AG04450 (cell line): ENCODE measurements around the gene BCL2L15. TPM values are rescaled to one million over a fixed set of nuclear protein-coding genes. Genes with fewer than 3 reads are reported as not detected.

Experiments
- CTCF ChIA-PET: fragments of 300-600, 350-600 bp; formaldehyde crosslinking; extraction: SDS; loops from one replicate; lab custom pipeline; 2022; ENCODE audit warnings: antibody characterized with exemption, inconsistent platforms; lab: Charles Lee
- POLR2A ChIA-PET: fragments of 350-600 bp; formaldehyde crosslinking; extraction: SDS; loops from one replicate; lab custom pipeline; 2021; ENCODE audit warnings: antibody characterized with exemption, inconsistent platforms; lab: Yijun Ruan, JAX
- DNase-seq: peaks from one replicate; pipeline ENCODE4 v3.0.0-alpha.2; 2011; ENCODE audit warnings: low read depth, low spot score
- H3K27ac ChIP-seq: one replicate; pipeline ENCODE4 v1.5.1; 2012; ENCODE audit warnings: low read depth, low read length, control low read depth
- H3K27me3 ChIP-seq: one replicate; pipeline ENCODE4 v1.6.0; 2012; ENCODE audit warnings: low read length; ENCODE audit not compliant: control insufficient read depth, insufficient read depth
- H3K4me3 ChIP-seq: 2 replicates; pipeline ENCODE4 v1.5.1; 2011; ENCODE audit warnings: mild to moderate bottlenecking, low read depth, low read length, control low read depth
- H3K9me3 ChIP-seq: 2 replicates; pipeline ENCODE4 v1.5.1; 2012; ENCODE audit warnings: low read length; ENCODE audit not compliant: control insufficient read depth, insufficient read depth
- polyA plus RNA-seq: library from polyadenylated mRNA; depleted of rRNA; stranded (reverse); fragments of >200 nt; gene quantifications from 2 replicates; pipeline ENCODE4 v1.2.3, GENCODE V29; 2011
- TF ChIP-seq, protein P1 (sequence below): IDR thresholded peaks from 2 replicates; pipeline ENCODE4 v1.5.1; 2011; ENCODE audit warnings: low read depth, low read length, control low read depth, inconsistent platforms

The BCL2L15 gene
- polyA plus RNA-seq, 1 experiment, result 0.12 TPM

DNA sequence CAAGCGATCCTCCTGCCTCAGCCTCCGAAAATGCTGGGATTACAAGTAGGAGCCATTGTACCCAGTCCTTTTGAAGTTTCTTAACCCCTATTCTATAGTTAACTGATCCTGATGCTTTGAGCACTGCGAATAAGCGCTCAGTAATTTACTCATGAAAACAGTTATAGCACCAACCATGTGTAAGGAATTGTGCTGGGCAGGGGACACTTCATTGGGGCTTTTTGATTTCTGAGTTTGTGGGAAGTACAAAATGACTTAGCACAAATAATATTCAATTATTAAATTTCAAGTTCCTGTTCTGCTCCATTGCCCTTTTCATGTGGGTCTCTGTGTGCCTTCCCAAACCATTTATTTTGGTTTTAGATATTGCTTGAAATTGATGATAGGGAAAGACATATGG is 35.6 kb upstream of the BCL2L15 start:
- POLR2A ChIA-PET, result no interaction called here
- H3K27ac ChIP-seq, result no peak overlapping the region
- peaks cover 7% of the 10 kb centered on the region for H3K27me3 ChIP-seq
- no peak overlapping the region for H3K4me3 ChIP-seq
- TF ChIP-seq, protein P1, sequence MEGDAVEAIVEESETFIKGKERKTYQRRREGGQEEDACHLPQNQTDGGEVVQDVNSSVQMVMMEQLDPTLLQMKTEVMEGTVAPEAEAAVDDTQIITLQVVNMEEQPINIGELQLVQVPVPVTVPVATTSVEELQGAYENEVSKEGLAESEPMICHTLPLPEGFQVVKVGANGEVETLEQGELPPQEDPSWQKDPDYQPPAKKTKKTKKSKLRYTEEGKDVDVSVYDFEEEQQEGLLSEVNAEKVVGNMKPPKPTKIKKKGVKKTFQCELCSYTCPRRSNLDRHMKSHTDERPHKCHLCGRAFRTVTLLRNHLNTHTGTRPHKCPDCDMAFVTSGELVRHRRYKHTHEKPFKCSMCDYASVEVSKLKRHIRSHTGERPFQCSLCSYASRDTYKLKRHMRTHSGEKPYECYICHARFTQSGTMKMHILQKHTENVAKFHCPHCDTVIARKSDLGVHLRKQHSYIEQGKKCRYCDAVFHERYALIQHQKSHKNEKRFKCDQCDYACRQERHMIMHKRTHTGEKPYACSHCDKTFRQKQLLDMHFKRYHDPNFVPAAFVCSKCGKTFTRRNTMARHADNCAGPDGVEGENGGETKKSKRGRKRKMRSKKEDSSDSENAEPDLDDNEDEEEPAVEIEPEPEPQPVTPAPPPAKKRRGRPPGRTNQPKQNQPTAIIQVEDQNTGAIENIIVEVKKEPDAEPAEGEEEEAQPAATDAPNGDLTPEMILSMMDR, result no peak
- DNase-seq, result no peak
- CTCF ChIA-PET, result no interaction called here
- no peaks in the 10 kb centered on the region for H3K9me3 ChIP-seq

DNA sequence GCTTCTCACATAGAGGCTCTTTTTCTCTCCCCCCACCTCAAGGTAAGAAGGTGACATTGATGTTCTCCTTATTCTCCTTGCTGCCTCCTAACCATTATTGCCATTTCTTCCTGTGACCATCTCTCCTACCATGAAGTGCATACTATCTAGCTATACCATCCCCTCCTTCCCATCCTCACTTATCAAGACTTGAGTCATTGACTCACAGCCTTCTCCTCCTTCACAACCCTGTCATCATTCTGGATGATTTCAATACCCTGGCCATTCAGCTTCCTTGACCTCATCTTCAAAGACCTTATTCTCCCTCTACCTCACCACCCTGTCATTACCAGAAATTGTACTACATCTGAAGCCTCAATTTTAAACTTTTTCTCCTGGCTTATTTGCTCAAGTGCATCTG is 30.9 kb upstream of the BCL2L15 start:
- Histone ChIP-seq H3K9me3 (no peaks in the 10 kb centered on the region), H3K4me3 (no peak overlapping the region), H3K27ac (peak overlapping the region; percentile 11), H3K27me3 (peaks cover 4% of the 10 kb centered on the region)
- no peak for DNase-seq
- ChIA-PET POLR2A (no interaction called here), CTCF (interaction anchor here (1.0 to 1.7 kb wide), 2 partner anchors 12 to 83 kb away, joined by 4 to 7 read pairs; no protein-coding TSS in a partner anchor)
- TF ChIP-seq, protein P1, result no peak

DNA sequence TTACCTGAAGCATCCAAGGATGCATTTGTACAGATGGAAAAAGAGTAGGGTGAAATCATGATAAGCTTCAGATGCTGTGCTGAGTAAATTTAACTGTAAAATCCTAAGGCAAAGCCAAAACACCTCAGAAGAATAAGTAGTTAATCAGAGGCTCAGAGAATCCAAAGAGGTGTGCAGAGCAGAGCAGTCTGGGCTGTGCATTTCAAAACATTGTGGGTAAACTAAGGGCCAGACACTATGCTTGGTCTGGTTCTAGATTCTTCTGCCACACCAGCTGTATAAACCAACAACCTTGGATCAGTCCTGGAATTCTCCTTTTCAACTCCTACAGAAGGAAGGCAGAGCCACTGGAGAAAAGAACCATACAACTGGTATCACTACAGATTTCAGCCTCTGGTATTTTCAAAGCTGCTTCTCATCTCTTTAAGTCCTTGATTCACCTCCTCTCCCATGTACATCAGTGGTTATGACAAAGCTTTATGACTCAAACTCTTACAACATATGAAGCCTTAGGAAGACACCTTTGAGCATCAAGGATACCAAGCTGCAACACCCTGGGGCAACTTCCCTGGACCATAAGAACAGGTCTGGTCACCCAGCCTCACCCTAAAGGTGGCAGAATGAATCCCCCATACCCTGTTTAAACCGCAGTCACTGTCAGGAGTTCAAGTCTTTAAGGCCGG is 30.2 kb upstream of the BCL2L15 start:
- Histone ChIP-seq H3K9me3 (no peaks in the 10 kb centered on the region), H3K4me3 (no peak overlapping the region), H3K27me3 (no peaks in the 10 kb centered on the region), H3K27ac (peak overlapping the region; percentile 11)
- no peak for DNase-seq
- CTCF ChIA-PET, result interaction anchor here (1.0 to 1.7 kb wide), 2 partner anchors 12 to 82 kb away, joined by 4 to 7 read pairs; no protein-coding TSS in a partner anchor
- TF ChIP-seq, protein P1, result no peak
- POLR2A ChIA-PET, result interaction anchor here (0.6 kb wide), 1 partner anchor 845 kb away, joined by 6 read pairs; no protein-coding TSS in a partner anchor

DNA sequence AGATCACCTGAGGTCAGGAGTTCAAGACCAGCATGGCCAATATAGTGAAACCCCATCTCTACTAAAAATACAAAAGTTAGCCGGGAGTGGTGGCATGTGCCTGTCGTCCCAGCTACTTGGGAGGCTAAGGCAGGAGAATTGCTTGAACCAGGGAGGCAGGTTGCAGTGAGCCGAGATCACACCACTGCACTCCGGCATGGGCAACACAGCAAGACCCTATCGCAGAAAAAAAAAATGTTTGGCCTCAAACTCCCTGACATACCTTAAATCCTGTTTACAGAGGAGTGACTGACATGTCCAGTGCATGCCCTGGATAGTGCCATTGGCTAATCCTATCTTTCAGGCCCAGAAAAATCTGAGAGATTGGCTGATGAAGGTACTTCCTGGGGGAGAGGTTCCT is 29.6 kb upstream of the BCL2L15 start:
- H3K4me3 ChIP-seq, result no peak overlapping the region
- DNase-seq, result no peak
- H3K27me3 ChIP-seq, result no peaks in the 10 kb centered on the region
- TF ChIP-seq, protein P1, result no peak
- H3K9me3 ChIP-seq, result no peaks in the 10 kb centered on the region
- H3K27ac ChIP-seq, result no peak overlapping the region
- ChIA-PET CTCF (interaction anchor here (1.7 kb wide), 1 partner anchor 81 kb away, joined by 7 read pairs; no protein-coding TSS in a partner anchor), POLR2A (interaction anchor here (0.6 kb wide), 1 partner anchor 845 kb away, joined by 6 read pairs; no protein-coding TSS in a partner anchor)
